Measurements from ENCODE around the gene CTNNA2. TPM values are rescaled to one million over a fixed set of nuclear protein-coding genes. Genes with fewer than 3 reads are reported as not detected.

The CTNNA2 gene
- total and polyA plus RNA-seq, 2 of the 8 experiments (the other 6 are each of a cell fraction or from before 2014, with no cell fraction given), result 3.9 to 9.0 TPM

DNA sequence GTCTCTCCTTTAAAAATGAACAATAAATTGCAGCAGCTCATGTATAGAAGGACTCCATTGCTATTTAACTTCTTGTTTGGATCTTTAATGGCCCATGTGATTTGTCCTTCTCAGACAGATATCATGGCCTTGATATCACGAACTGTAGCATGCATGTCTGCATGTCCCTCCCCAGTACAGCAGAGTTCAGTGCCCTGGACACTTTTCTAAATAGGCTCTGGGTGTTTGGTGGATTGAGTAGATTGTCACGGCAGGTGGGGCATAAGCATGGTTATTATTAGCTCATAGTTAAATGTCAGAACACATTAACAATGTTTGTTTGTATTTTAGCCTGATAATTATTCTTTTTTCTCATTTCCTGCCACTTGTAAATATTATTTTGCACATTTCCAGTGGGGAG lies 673.4 kb downstream of the CTNNA2 start:
- H3K27me3 ChIP-seq (replicated peaks in 1 of 4; ENCODE audit: control insufficient read depth in 3 of 4, extremely low read depth in 1 of 4, insufficient read depth in 3 of 4, low read length in 3 of 4), result no peaks in the 10 kb centered on the region
- no peak for FAIRE-seq
- H3K4me3 ChIP-seq (ENCODE audit: extremely low read depth in 1 of 4, insufficient read depth in 2 of 4, low read depth in 3 of 4, low read length in 4 of 4), result no peak overlapping the region

More for the DNA sequence above, 673.4 kb downstream of the CTNNA2 start:
- Histone ChIP-seq H2AK5ac (ENCODE audit: low read depth, low read length) (no peak overlapping the region), H2AFZ (ENCODE audit: low read length) (no peak overlapping the region), H3K4ac (replicated peaks; ENCODE audit: insufficient read length, low read depth, low read length) (no peak overlapping the region), H2BK12ac (ENCODE audit: low read depth, low read length) (no peak overlapping the region), H3K4me1 (replicated peaks in 1 of 4; ENCODE audit: control insufficient read depth in 3 of 4, insufficient read depth in 4 of 4, low read length in 3 of 4) (peaks cover 0 to 2% (median 0%) of the 10 kb centered on the region in 4 experiments; a peak in 2 of 7 replicates), H2BK5ac (ENCODE audit: low read depth, low read length) (no peak overlapping the region), H3K9ac (replicated peaks in 1 of 4; ENCODE audit: extremely low read depth in 1 of 4, low read depth in 3 of 4, low read length in 3 of 4) (no peak overlapping the region), H2BK20ac (ENCODE audit: low read length) (no peak overlapping the region), H3K27ac (ENCODE audit: low read depth, low read length) (no peak overlapping the region), H3K23me2 (ENCODE audit: low read depth, low read length) (no peaks in the 10 kb centered on the region), H4K20me1 (replicated peaks in 1 of 2; ENCODE audit: control insufficient read depth in 1 of 2, insufficient read depth in 2 of 2, low read length in 2 of 2) (no peaks in the 10 kb centered on the region), H3K9me3 (ENCODE audit: insufficient read depth in 2 of 2, low read depth in 1 of 2, low read length in 1 of 2) (0 out of 4 replicates have a peak, but pooled peaks cover 0 to under 1% of the 10 kb centered on the region in 2 experiments), H2BK120ac (replicated peaks; ENCODE audit: low read depth, low read length) (no peak overlapping the region), H3K14ac (ENCODE audit: insufficient read length) (no peak overlapping the region), H3K36me3 (ENCODE audit: control insufficient read depth in 2 of 4, insufficient read depth in 4 of 4, low read length in 3 of 4) (no peaks in the 10 kb centered on the region), H3K79me2 (ENCODE audit: control insufficient read depth in 1 of 2, insufficient read depth in 2 of 2, low read length in 2 of 2) (no peaks in the 10 kb centered on the region), H3K4me2 (ENCODE audit: insufficient read depth in 1 of 2, low read depth in 2 of 2, low read length in 2 of 2) (no peak overlapping the region), H3K56ac (replicated peaks; ENCODE audit: insufficient read length, low read depth, low read length) (peak overlapping the region; percentile 18), H4K5ac (ENCODE audit: insufficient read length, low read depth, low read length) (no peak overlapping the region), H4K91ac (replicated peaks; ENCODE audit: insufficient read length, low read length) (no peak overlapping the region), H4K8ac (ENCODE audit: extremely low read depth, insufficient read depth, low read length) (no peak overlapping the region), H3K79me1 (ENCODE audit: low read depth, low read length) (no peaks in the 10 kb centered on the region), H3K18ac (ENCODE audit: extremely low read depth, low read length) (no peak overlapping the region), H3K23ac (ENCODE audit: insufficient read length) (no peak overlapping the region), H2BK15ac (ENCODE audit: low read length) (no peak overlapping the region)
- POLR2A ChIA-PET (ENCODE audit: partially characterized antibody), result no interaction called here
- CTCF ChIA-PET (ENCODE audit: partially characterized antibody), result interaction anchor here (1.6 kb wide), 1 partner anchor 113 kb away, joined by 5 read pairs; no protein-coding TSS in a partner anchor
- no peak for TF ChIP-seq JUND (IDR thresholded peaks at IDR 0.05; ENCODE audit: low read length)
- no peak for TF ChIP-seq SAP30 (IDR thresholded peaks at IDR 0.05; ENCODE audit: insufficient read depth, insufficient replicate concordance, low read length)
- no peak for TF ChIP-seq SIX5 (IDR thresholded peaks at IDR 0.05; ENCODE audit: low read depth, low read length)
- TF ChIP-seq CEBPB (IDR thresholded peaks at IDR 0.05; ENCODE audit: low read depth, low read length), result no peak
- TF ChIP-seq CBX8 (IDR thresholded peaks at IDR 0.05; ENCODE audit: borderline replicate concordance, low read depth, low read length), result no peak
- TF ChIP-seq SRF (IDR thresholded peaks at IDR 0.05; ENCODE audit: low read depth, low read length), result no peak
- TF ChIP-seq CTBP2 (IDR thresholded peaks at IDR 0.05; ENCODE audit: borderline replicate concordance, insufficient read depth, insufficient read length, low read length), result no peak
- no peak for TF ChIP-seq POLR2AphosphoS5 (IDR thresholded peaks at IDR 0.05; ENCODE audit: low read depth, low read length)
- 97% methylated on average over 2 of the region's 2 CpGs; no CpG with 5 or more reads in 1 of the 2 experiments for WGBS, 2 experiments (ENCODE audit: extremely low coverage in 1 of 2, insufficient coverage in 1 of 2, insufficient read length in 1 of 2, insufficient replicate concordance in 2 of 2, low coverage in 1 of 2, low lambda C conversion rate in 2 of 2, missing lambda C conversion rate in 1 of 2)
- no peak for DNase-seq (ENCODE audit: low read depth in 1 of 2, low spot score in 2 of 2)

All from H1 (cell line).